T-cell (primary cell): ENCODE measurements around the gene HBEGF. TPM values are rescaled to one million over a fixed set of nuclear protein-coding genes. Genes with fewer than 3 reads are reported as not detected.
A peak's percentile ranks its signal among the peaks of the same experiment; 100 is the strongest.

ENCODE experiments used
- ATAC-seq, 4 experiments: fragments of 200-7000 bp in 3 of 4; fragments of 150-1000 bp in 1 of 4; cut with Tn5 transposase; replicated peaks in 1 of 4; 1 replicate in 3 of 4; 2 replicates in 1 of 4; pipeline ENCODE4 v1.10.0; 2021; ENCODE audit warnings: moderate library complexity in 3 of 4, mild to moderate bottlenecking in 2 of 4, moderate number of reproducible peaks in 1 of 4
- CTCF ChIA-PET, 2 donors: fragments of 300-600 bp; sonication (Branson Sonifier 250); formaldehyde crosslinking; loops; one replicate each; lab custom pipeline; 2022; ENCODE audit warnings: antibody characterized with exemption in 2 of 2; lab: Charles Lee
- POLR2A ChIA-PET, 2 donors: fragments of 300-600 bp; sonication (Branson Sonifier 250); formaldehyde crosslinking; loops; one replicate each; lab custom pipeline; 2022; ENCODE audit warnings: antibody characterized with exemption in 2 of 2; lab: Charles Lee
- DNase-seq, 35 experiments: peaks; one replicate each; pipeline versions ENCODE4 v3.0.0 to v3.0.0-alpha.2; 2013 to 2023
- H3K27ac ChIP-seq: one replicate; pipeline ENCODE4 v1.5.1; 2013; ENCODE audit warnings: low read length
- H3K27me3 ChIP-seq, 2 experiments: replicated peaks in 1 of 2; 1 replicate in 1 of 2; 2 replicates in 1 of 2; pipeline versions ENCODE4 v1.6.1 to v1.7.0; 2013; ENCODE audit warnings: low read length in 1 of 2, mixed read lengths in 1 of 2; ENCODE audit not compliant: control insufficient read depth in 2 of 2, insufficient read depth in 2 of 2; ENCODE audit errors: extremely low read depth in 1 of 2
- H3K36me3 ChIP-seq, 2 donors: 1 replicate in 1 of 2; 2 replicates in 1 of 2; pipeline versions ENCODE4 v1.6.1 to v1.7.0; 2013; ENCODE audit warnings: low read length in 1 of 2; ENCODE audit not compliant: control insufficient read depth in 2 of 2, insufficient read depth in 1 of 2; ENCODE audit errors: extremely low read depth in 1 of 2
- H3K4me1 ChIP-seq, 2 experiments: 1 replicate in 1 of 2; 2 replicates in 1 of 2; pipeline versions ENCODE4 v1.6.1 to v1.7.0; 2013; ENCODE audit warnings: low read length in 2 of 2, mixed read lengths in 1 of 2; ENCODE audit not compliant: insufficient read depth in 2 of 2, control insufficient read depth in 1 of 2; ENCODE audit errors: extremely low read depth in 1 of 2
- H3K4me3 ChIP-seq, 2 donors: 1 replicate in 1 of 2; 2 replicates in 1 of 2; pipeline versions ENCODE4 v1.5.1 to v1.7.0; 2013; ENCODE audit warnings: mild to moderate bottlenecking in 2 of 2, low read length in 1 of 2, moderate library complexity in 1 of 2; ENCODE audit not compliant: control insufficient read depth in 1 of 2; ENCODE audit errors: extremely low read depth in 1 of 2
- H3K9me3 ChIP-seq: 2 replicates; pipeline ENCODE4 v1.7.0; 2013
- H3K27ac Mint-ChIP-seq, 2 donors: one replicate each; pipeline ENCODE4 v1.8.0; 2020 to 2021; ENCODE audit warnings: mild to moderate bottlenecking in 2 of 2, mixed read lengths in 2 of 2
- H3K27me3 Mint-ChIP-seq, 2 donors: one replicate each; pipeline ENCODE4 v1.8.0; 2021 to 2022; ENCODE audit warnings: mixed read lengths in 2 of 2
- H3K36me3 Mint-ChIP-seq: one replicate; pipeline ENCODE4 v1.8.0; 2021; ENCODE audit warnings: mixed read lengths
- H3K4me1 Mint-ChIP-seq, 3 donors: one replicate each; pipeline ENCODE4 v1.8.0; 2020 to 2022; ENCODE audit warnings: mixed read lengths in 3 of 3, mild to moderate bottlenecking in 1 of 3
- H3K4me3 Mint-ChIP-seq, 3 donors: one replicate each; pipeline ENCODE4 v1.8.0; 2020 to 2022; ENCODE audit warnings: mild to moderate bottlenecking in 3 of 3, mixed read lengths in 3 of 3, moderate library complexity in 3 of 3
- H3K9me3 Mint-ChIP-seq, 3 donors: one replicate each; pipeline ENCODE4 v1.8.0; 2020 to 2022; ENCODE audit warnings: mixed read lengths in 3 of 3
- WGBS: methylation state at CpG from one replicate; pipeline ENCODE4 v1.1.5; 2013; ENCODE audit warnings: missing lambda C conversion rate; ENCODE audit not compliant: insufficient coverage; 5-methylcytosine and 5-hydroxymethylcytosine counted together
- total RNA-seq, 35 experiments: library from RNA in 6 of 35; stranded (reverse) in 6 of 35; fragments of 120-200 nt in 1 of 35; gene quantifications; one replicate each; pipeline versions ENCODE4 v1.2.1 to v1.2.4 and lab custom pipeline; 2013 to 2026

Gene HBEGF
- total RNA-seq, 5 donors from 2014 or later (not counting 1 experiment from before 2014, with no cell fraction given) = 0.47 to 2.8 (median 1.9) TPM

- H3K27ac Mint-ChIP-seq = no peak overlapping the region
- peaks cover 0 to 4% of the 10 kb centered on the region in 2 experiments for H3K27me3 ChIP-seq
- no peaks in the 10 kb centered on the region for H3K9me3 Mint-ChIP-seq
- no peaks in the 10 kb centered on the region for H3K9me3 ChIP-seq
- ATAC-seq (no peak), DNase-seq (no peak)
- CTCF ChIA-PET = interaction anchor here in 1 of 2 donors (0.6 to 0.7 kb wide), 2 partner anchors 132 to 364 kb away, joined by 4 to 7 read pairs; no protein-coding TSS in a partner anchor
- no peaks in the 10 kb centered on the region for H3K36me3 Mint-ChIP-seq
- no peak overlapping the region for H3K27ac ChIP-seq
- 100% methylated on average over 1 of the region's 2 CpGs for WGBS
- H3K4me3 Mint-ChIP-seq = no peak overlapping the region
- no peaks in the 10 kb centered on the region for H3K4me1 ChIP-seq
- POLR2A ChIA-PET = no interaction called here
- peaks cover 4 to 5% of the 10 kb centered on the region in 2 donors for H3K27me3 Mint-ChIP-seq
- H3K36me3 ChIP-seq = no peaks in the 10 kb centered on the region
- no peaks in the 10 kb centered on the region for H3K4me1 Mint-ChIP-seq
- H3K4me3 ChIP-seq = no peak overlapping the region
These were observed 36.0 kb downstream of the HBEGF start for GRCh38 chr5:140310434-140310833.

DNA sequence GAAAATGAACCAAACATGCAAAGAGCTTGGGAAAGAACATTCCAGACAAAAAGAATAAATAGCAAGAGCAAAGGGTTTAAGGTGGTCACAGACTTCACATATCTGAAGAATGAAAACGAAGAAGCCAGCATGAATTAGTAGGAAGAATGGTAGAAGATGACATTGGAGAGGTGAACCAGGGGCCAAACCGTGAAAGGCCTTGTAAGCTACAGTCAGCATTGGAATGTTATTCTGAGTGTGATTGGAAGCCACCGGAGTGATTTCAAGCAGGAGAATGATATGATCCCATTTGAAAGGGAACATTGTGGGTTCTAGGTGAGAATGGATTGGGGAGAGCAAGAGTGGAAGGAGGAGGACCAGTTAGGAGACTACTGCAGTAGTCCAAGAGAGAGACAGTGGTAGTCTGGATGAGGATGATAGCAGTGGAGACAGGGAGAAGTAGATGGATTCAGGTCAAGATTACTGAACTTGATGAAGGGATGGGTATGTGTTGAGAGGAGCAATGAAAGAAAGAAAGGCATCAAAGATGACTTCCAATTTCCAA lies 36.6 kb downstream of the HBEGF start:
- Histone ChIP-seq H3K9me3 (no peaks in the 10 kb centered on the region), H3K4me1 (no peaks in the 10 kb centered on the region), H3K4me3 (no peak overlapping the region), H3K27ac (no peak overlapping the region), H3K36me3 (no peaks in the 10 kb centered on the region), H3K27me3 (peaks cover 0 to 4% of the 10 kb centered on the region in 2 experiments)
- Mint-ChIP-seq H3K4me3 (no peak overlapping the region), H3K27me3 (peaks cover 4 to 5% of the 10 kb centered on the region in 2 donors), H3K9me3 (no peaks in the 10 kb centered on the region), H3K4me1 (peaks cover 0 to under 1% (median 0%) of the 10 kb centered on the region in 3 donors), H3K27ac (no peak overlapping the region), H3K36me3 (no peaks in the 10 kb centered on the region)
- POLR2A ChIA-PET = interaction anchor here in 1 of 2 donors (0.6 kb wide), 1 partner anchor 302 kb away, joined by 3 read pairs; no protein-coding TSS in a partner anchor
- DNase-seq (no peak), ATAC-seq (no peak)
- CTCF ChIA-PET = no interaction called here
- 86% methylated on average over 3 of the region's 3 CpGs for WGBS

- ATAC-seq (no peak), DNase-seq (no peak)
- H3K27ac ChIP-seq = no peak overlapping the region
- POLR2A ChIA-PET = interaction anchor here in 1 of 2 donors (0.7 kb wide), 1 partner anchor 95 kb away, joined by 3 read pairs; no protein-coding TSS in a partner anchor
- no peak overlapping the region for H3K4me3 ChIP-seq
- Mint-ChIP-seq H3K36me3 (peaks cover under 1% of the 10 kb centered on the region), H3K27me3 (peaks cover 0 to 4% of the 10 kb centered on the region in 2 donors), H3K4me3 (no peak overlapping the region), H3K27ac (no peak overlapping the region), H3K9me3 (no peaks in the 10 kb centered on the region), H3K4me1 (peaks cover 20 to 27% (median 24%) of the 10 kb centered on the region in 3 donors)
- peaks cover 0 to 4% of the 10 kb centered on the region in 2 experiments for H3K27me3 ChIP-seq
- H3K36me3 ChIP-seq = no peaks in the 10 kb centered on the region
- CTCF ChIA-PET = interaction anchor here in 1 of 2 donors (0.5 kb wide), 1 partner anchor 61 kb away, joined by 3 read pairs; no protein-coding TSS in a partner anchor
- peaks cover 12 to 14% of the 10 kb centered on the region in 2 experiments for H3K4me1 ChIP-seq
- WGBS = 100% methylated on average over 1 of the region's 1 CpG
- no peaks in the 10 kb centered on the region for H3K9me3 ChIP-seq
These were observed 40.9 kb downstream of the HBEGF start for GRCh38 chr5:140305471-140305870.

DNA sequence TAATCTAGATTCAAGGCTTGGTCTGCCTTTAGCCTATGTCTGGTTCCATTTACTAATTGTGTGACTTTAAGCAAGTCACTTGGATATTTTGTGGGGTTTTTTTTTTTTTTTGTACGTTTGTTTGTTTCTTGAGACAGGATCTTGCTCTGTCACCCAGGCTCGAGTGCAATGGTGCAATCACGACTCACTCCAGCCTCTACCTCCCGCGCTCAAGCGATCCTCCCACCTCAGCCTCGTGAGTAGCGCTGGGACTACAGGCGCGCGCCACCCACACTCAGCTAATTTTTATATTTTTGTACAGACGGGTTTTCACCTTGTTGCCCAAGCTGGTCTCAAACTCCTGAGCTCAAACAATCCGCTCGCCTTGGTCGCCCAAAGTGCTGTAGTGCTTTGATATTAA lies 42.4 kb downstream of the HBEGF start:
- WGBS = 100% methylated on average over 3 of the region's 15 CpGs
- no peak for DNase-seq
- H3K36me3 Mint-ChIP-seq = peaks cover 7% of the 10 kb centered on the region
- Histone ChIP-seq H3K4me1 (peaks cover 12 to 14% of the 10 kb centered on the region in 2 experiments), H3K4me3 (no peak overlapping the region), H3K36me3 (peaks cover 0 to 8% of the 10 kb centered on the region in 2 donors), H3K27ac (no peak overlapping the region), H3K9me3 (no peaks in the 10 kb centered on the region), H3K27me3 (peaks cover 0 to 4% of the 10 kb centered on the region in 2 experiments)
- H3K4me3 Mint-ChIP-seq = peak overlapping the region in 1 of 3 donors; percentile 16
- CTCF ChIA-PET = interaction anchor here (0.6 to 1.1 kb wide), 4 partner anchors 48 to 93 kb away, joined by 4 to 10 read pairs (median 6); no protein-coding TSS in a partner anchor
- peaks cover 0 to 4% of the 10 kb centered on the region in 2 donors for H3K27me3 Mint-ChIP-seq
- peaks cover 23 to 31% (median 30%) of the 10 kb centered on the region in 3 donors for H3K4me1 Mint-ChIP-seq
- ATAC-seq = no peak
- POLR2A ChIA-PET = interaction anchor here in 1 of 2 donors (1.0 to 1.5 kb wide), 2 partner anchors 161 to 407 kb away, joined by 3 to 4 read pairs; no protein-coding TSS in a partner anchor
- H3K27ac Mint-ChIP-seq = no peak overlapping the region
- H3K9me3 Mint-ChIP-seq = no peaks in the 10 kb centered on the region

- peaks cover 0 to 10% of the 10 kb centered on the region in 2 donors for H3K36me3 ChIP-seq
- 0% methylated on average over 21 of the region's 30 CpGs for WGBS
- DNase-seq (peak; percentile 79 to 95 (median 89)), ATAC-seq (peak; percentile 99)
- peaks cover 27 to 37% (median 34%) of the 10 kb centered on the region in 3 donors for H3K4me1 Mint-ChIP-seq
- H3K27me3 Mint-ChIP-seq = peaks cover 0 to 4% of the 10 kb centered on the region in 2 donors
- H3K27ac Mint-ChIP-seq = peak within 1 kb of the TSS; percentile 92 to 98
- H3K27ac ChIP-seq = peak within 1 kb of the TSS; percentile 75
- H3K4me1 ChIP-seq = peaks cover 12 to 14% of the 10 kb centered on the region in 2 experiments
- peak within 1 kb of the TSS; percentile 85 to 99 (median 98) for H3K4me3 Mint-ChIP-seq
- H3K9me3 Mint-ChIP-seq = no peaks in the 10 kb centered on the region
- H3K4me3 ChIP-seq = peak within 1 kb of the TSS; percentile 91 to 96
- ChIA-PET CTCF (interaction anchor here (0.6 to 1.4 kb wide), 7 partner anchors 43 to 94 kb away, joined by 3 to 8 read pairs (median 4); partner anchors contain the start of gene HBEGF (in 1 of the 2)), POLR2A (interaction anchor here (0.5 to 1.5 kb wide), 9 partner anchors 34 to 1277 kb away, joined by 3 to 8 read pairs (median 3); partner anchors contain the start of genes ANKHD1 (in 1 of the 2) and TAF7 (in 1 of the 2))
- no peaks in the 10 kb centered on the region for H3K9me3 ChIP-seq
- H3K36me3 Mint-ChIP-seq = peaks cover 14% of the 10 kb centered on the region
- H3K27me3 ChIP-seq = peaks cover 0 to 4% of the 10 kb centered on the region in 2 experiments
These were observed 43.4 kb downstream of the HBEGF start, which contains the start of gene PFDN1 for GRCh38 chr5:140302786-140303639. TSS of gene PFDN1 (minus strand) at chr5:140303101. CDS start at chr5:140303073, 28 bp downstream.
